GM13976 (cell line): ENCODE measurements around the gene MYCBPAP.

Source experiments
- DNase-seq: peaks from one replicate; pipeline ENCODE4 v3.0.0; 2012; ENCODE audit warnings: low spot score
- CTCF ChIP-seq: IDR thresholded peaks from 2 replicates; pipeline ENCODE4 v1.5.1; 2012; ENCODE audit warnings: borderline replicate concordance, mild to moderate bottlenecking; ENCODE audit not compliant: insufficient read depth; ENCODE audit errors: extremely low read depth, missing control alignments, control extremely low read depth
- in situ Hi-C: fragments of 300-500 bp; cut with MboI; formaldehyde crosslinking; loops from one replicate; pipeline ENCODE4 v1.12.0; 2022; ENCODE audit warnings: low sequenced_read_pairs, mixed read lengths, inconsistent platforms; ENCODE audit not compliant: unreplicated experiment

Gene MYCBPAP

GRCh38 chr17:50499270-50499669 is 9.0 kb upstream of the MYCBPAP start:
- in situ Hi-C loops = no loop called here
- no peak for DNase-seq
- no peak for TF ChIP-seq CTCF

GRCh38 chr17:50499721-50500120 is 8.5 kb upstream of the MYCBPAP start:
- no peak for DNase-seq
- no peak for TF ChIP-seq CTCF
- in situ Hi-C loops = no loop called here

- TF ChIP-seq CTCF = no peak
- DNase-seq = no peak
- in situ Hi-C loops = no loop called here
Observed at GRCh38 chr17:50501054-50501453, 7.2 kb upstream of the MYCBPAP start.

GRCh38 chr17:50502301-50502990 is 5.8 kb upstream of the MYCBPAP start:
- no peak for TF ChIP-seq CTCF
- in situ Hi-C loops = no loop called here

GRCh38 chr17:50505591-50506130 is 2.6 kb upstream of the MYCBPAP start:
- TF ChIP-seq CTCF = no peak
- in situ Hi-C loops = no loop called here
- no peak for DNase-seq

More at GRCh38 chr17:50502301-50502990, 5.8 kb upstream of the MYCBPAP start:
- DNase-seq = no peak

- in situ Hi-C loops = no loop called here
- no peak for DNase-seq
- TF ChIP-seq CTCF = no peak
Observed at GRCh38 chr17:50506298-50506697, 1.9 kb upstream of the MYCBPAP start.
